OCI-M1 (cell line): ENCODE measurements around the gene POU6F2.

ENCODE experiments used
- DNase-seq: peaks from one replicate; lab custom pipeline; 2025; lab: John Stamatoyannopoulos, UW

POU6F2 gene

GRCh38 chr7:39128287-39128843 is 150.7 kb downstream of the POU6F2 start:
- DNase-seq: no peak

DNA sequence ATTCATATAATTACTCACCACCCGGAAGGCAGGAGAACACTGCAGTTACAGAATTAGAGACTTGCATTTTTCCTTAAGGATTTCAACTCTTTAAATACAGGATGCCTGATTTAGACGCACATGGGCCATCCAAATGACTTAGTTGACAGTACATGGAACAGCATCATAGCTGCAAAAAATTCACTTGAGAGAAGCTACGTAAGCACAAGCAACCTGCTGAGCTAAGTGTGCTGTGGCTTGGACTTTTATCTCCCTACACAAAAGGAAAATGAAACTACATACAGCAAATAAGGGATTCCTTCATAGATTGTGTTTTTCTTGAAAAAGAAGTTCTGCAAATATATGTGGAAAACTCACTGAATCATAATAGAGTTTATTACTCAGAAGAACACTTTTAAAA is 152.6 kb downstream of the POU6F2 start:
- peak; percentile 7 for DNase-seq

GRCh38 chr7:39130857-39131526 is 153.3 kb downstream of the POU6F2 start:
- DNase-seq: no peak

DNA sequence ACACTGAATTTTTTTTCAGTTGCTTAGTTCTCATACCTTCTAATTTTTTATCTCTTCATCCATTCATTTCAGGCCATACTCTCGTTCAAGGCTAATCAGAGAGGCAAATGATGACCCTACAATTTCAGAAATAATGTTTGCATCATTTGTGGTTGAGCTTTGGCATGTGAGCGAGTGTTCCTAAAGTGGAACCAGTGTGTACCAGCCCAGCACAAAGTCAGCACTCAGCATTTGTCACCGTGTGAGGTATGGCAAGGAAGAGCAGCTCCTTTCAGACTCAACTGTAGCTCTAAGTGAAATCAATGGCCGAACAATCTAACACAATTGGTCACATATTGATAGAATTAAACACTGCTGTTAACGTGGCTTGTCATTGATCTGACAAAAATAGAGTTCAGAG is 154.6 kb downstream of the POU6F2 start:
- no peak for DNase-seq

DNA sequence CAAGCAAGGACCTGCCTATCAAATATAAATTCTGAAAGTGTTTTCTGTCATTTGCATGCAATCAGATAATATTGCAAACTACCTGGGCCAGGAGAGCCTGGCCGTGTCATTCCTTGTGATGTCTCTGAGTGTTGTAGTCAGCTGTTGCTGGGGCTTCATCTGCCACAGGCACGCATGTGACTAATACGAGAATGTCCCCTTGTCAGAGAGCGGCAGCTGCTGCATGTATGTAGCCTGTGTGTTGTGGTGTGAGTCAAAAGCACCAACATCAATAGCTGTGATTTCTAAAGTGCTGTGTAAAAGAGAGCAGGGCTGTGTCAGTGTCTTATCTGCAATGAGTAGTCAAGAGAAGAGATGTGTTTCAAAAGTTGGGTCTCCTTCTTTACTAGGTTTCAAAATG is 155.4 kb downstream of the POU6F2 start:
- DNase-seq: no peak

- DNase-seq: no peak
Measured at GRCh38 chr7:39137480-39137879, 159.8 kb downstream of the POU6F2 start.

GRCh38 chr7:39142750-39143149 is 165.0 kb downstream of the POU6F2 start:
- no peak for DNase-seq

DNA sequence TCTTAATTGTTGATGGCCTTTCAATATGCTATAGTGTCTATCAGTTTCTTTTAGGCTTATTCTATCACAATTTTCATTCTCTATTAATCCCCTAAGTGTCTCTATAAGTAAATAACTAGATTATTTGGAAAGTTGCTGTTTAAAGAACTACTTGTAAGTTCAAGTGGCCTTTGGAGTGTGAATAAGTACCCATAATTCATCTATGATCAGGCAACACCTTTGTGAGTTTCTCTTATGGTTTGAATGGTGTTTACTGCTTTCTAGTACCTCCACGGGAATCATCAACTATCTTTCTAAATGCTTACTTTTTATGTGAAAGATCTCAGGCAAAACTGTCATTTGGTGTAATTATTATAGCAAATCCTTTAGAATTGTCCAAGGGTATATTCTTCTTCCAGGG is 166.7 kb downstream of the POU6F2 start:
- no peak for DNase-seq

- no peak for DNase-seq
Measured at GRCh38 chr7:39145283-39145682, 167.6 kb downstream of the POU6F2 start.

DNA sequence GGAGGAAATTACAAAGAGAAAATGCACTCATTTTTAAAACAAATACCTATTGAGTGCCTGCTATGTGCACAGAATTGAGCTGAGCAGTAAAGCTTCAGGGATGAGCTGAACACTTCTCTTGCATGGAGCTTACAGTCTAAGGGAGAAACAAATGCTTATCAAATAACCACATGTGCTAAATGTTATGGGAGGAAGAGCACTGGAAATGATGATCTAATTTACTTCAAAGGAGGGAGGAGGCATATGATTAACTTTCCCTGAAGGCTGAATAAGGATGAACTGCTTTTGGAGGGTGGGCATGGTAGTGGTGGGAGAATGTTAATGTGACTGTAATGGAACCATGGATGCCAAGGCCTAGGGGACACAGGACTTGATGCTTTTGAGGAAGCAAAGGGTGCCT is 168.2 kb downstream of the POU6F2 start:
- DNase-seq: no peak

DNA sequence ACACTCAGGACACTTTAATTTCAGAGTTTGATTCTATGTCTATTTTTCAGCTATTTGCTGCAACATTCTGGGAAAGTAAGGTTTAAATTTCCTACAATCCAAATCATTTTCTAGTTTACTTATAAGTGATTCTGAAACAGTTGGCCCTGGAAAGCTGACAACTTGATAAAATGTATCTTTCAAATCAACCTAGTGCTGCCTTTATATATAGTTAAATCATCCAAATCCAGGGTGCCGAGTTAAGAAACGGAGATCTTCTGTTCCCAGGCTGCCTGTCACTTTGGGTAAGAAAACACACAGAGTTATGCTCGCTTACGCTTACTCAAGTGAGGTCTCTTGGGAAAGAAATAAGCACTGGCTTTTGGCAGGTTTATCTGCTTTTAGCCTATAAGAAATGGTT is 175.0 kb downstream of the POU6F2 start:
- no peak for DNase-seq

DNA sequence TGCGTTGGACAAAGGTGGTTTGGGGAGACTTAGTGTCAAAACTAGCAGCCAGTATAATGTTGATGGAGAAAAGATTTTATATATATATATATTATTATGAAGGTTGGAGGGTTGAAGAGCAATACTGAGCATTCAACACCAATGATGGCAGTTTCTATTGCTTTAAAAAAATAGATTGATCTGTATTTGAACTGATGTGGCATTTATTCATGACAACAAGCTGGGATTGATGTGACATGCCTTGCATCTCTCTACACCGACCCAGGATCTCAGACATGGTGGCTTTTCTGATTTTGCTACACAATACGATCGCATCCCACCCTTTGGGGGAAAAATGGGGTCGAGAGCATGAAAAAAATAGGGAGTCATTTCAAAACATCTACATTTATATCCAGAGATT is 175.4 kb downstream of the POU6F2 start:
- DNase-seq: no peak

- DNase-seq: no peak
Measured at GRCh38 chr7:39153647-39154046, 175.9 kb downstream of the POU6F2 start.

DNA sequence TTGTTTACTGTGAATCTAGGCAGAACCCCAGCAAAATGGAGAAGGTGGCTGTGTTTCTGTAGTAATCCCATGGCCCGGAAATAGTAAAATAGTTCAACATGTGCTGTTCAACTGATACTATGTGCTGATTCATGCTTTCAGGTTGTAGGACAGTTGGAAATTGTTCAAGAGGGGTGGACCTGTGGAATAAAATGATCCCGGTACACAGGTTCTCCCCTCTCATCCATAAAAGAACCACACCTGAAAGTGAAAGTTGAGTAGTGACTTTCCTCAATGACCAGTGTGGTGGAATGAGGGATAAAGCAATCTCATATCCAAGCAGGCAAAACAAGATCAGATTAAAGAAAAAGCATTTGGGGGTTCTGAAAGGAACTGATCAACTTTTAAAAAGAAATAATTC is 177.1 kb downstream of the POU6F2 start:
- DNase-seq: no peak

- no peak for DNase-seq
Measured at GRCh38 chr7:39158367-39158766, 180.7 kb downstream of the POU6F2 start.

DNA sequence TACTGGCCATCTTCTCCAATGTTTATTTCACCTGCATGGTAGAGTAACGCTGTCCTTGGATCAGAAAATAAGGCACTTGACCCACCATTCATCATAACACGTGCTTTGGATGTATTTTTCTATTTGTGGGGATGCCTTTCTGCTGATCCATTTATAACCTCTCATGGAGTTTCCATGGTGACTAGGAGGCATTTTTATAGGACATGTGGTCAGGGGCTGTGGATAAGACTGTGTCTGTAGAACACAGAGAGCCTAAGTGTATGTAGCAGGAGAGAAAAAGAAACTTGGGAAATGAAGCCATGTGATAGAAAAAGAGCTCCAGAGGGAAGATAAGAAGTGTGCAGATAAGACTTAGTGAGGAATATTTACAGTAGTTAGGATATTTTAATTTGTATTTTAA is 184.2 kb downstream of the POU6F2 start:
- DNase-seq: no peak

GRCh38 chr7:39164887-39165286 is 187.2 kb downstream of the POU6F2 start:
- DNase-seq: no peak

- DNase-seq: no peak
Measured at GRCh38 chr7:39168403-39169098, 190.8 kb downstream of the POU6F2 start.

DNA sequence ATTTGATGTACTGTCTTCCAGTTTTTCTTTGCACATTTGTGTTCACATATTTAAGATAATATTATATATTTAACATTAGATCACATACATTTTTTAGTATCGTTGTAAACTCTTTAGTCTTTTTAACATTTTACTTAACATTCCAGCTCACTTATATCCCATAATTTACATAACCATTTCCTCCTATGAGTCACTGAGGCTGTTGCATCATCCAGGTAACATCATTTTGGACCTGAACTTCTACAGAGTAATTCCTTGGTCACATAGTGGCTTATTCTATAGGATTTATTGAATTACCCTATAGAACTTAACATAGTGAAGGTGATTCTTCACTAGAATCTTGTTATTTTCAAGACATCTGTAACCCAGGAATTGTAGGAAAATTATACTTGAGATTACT is 194.4 kb downstream of the POU6F2 start:
- no peak for DNase-seq

GRCh38 chr7:39181398-39181797 is 203.7 kb downstream of the POU6F2 start:
- DNase-seq: no peak

DNA sequence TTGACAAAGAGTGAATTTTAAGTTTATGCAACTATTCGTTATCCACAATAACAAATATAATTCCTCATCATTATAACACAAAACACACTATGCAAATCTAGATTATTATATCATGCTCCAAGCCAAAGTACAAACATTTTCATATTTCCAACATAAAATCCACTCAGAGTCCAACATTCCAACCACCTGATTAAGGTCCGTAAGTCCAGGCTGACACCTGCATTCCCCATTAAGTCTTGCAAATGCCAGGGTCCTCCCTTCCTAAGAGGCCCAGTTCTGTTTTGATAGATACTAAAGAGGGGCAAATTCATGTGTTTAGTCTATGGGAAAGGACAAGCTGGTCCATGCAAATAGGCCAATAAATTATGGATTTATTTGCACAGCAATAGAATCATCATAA is 206.1 kb downstream of the POU6F2 start:
- DNase-seq: no peak

DNA sequence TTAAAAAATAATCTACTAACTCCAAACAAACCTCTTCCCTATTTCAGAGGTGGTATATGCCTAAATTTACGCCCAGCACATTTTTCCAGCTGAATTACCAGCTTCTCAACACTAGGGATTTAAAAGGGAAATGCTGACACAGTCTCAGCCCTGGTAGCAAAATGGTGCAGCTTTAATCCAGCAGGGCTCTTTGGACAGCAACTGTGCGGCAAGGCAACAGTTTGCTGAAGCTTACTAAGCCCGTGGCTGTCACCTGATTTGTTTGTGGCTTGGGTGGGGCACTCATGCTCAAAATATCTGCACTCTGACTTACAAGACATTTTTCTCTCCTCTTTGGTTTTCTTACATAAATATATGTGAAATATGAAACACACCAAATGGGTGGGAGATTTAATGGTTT is 206.7 kb downstream of the POU6F2 start:
- DNase-seq: peak; percentile 21

- DNase-seq: no peak
Measured at GRCh38 chr7:39186131-39186530, 208.4 kb downstream of the POU6F2 start.

DNA sequence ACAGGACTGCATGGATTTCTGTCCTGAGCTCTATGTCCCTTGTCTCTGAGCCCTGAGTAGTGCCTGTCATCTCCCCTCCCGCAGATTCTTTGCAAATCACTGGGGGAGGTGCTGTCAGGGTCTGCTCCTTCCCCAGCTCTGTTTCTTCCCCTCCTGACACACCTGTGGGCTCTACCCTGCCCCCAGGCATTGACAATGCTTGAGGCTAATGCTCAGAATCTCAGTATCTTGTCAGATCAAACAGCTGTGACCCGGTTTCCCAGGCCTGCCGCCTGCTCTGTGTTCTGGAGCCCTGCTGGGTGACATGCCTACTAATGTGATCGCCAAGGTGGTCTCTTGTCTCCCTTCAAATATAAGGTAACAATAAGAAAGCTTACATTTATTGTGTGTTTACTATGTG is 209.0 kb downstream of the POU6F2 start:
- no peak for DNase-seq
